ENCODE results near the gene SEC24D. TPM values are rescaled to one million over a fixed set of nuclear protein-coding genes. Genes with fewer than 3 reads are reported as not detected.

The SEC24D gene
- total RNA-seq, 1 donor from 2014 or later = 28.3 TPM

DNA sequence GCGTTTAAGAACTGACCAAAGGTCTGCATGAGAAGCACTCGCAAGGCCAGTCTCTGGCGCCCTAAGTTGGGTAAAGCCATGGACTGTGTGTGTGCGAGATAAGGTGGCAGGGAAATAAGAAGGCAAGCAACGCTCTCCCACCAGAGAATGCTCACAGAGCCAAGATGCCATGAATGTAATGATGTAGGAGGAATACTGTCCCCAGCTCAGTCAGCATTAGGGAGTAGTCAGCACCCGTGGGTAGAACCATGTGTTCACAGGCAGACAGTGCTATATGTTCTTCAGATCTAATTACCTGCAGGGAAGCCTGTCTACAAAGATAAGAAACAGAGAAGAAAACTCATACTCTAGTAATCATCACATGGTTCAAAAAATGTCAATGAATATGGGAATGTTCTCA is 68.8 kb downstream of the SEC24D start:
- TF ChIP-seq, protein P1, sequence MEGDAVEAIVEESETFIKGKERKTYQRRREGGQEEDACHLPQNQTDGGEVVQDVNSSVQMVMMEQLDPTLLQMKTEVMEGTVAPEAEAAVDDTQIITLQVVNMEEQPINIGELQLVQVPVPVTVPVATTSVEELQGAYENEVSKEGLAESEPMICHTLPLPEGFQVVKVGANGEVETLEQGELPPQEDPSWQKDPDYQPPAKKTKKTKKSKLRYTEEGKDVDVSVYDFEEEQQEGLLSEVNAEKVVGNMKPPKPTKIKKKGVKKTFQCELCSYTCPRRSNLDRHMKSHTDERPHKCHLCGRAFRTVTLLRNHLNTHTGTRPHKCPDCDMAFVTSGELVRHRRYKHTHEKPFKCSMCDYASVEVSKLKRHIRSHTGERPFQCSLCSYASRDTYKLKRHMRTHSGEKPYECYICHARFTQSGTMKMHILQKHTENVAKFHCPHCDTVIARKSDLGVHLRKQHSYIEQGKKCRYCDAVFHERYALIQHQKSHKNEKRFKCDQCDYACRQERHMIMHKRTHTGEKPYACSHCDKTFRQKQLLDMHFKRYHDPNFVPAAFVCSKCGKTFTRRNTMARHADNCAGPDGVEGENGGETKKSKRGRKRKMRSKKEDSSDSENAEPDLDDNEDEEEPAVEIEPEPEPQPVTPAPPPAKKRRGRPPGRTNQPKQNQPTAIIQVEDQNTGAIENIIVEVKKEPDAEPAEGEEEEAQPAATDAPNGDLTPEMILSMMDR (conservative IDR thresholded peaks at IDR 0.05; ENCODE audit: low read depth, low read length) = no peak
- DNase-seq (ENCODE audit: low read depth) = no peak

DNA sequence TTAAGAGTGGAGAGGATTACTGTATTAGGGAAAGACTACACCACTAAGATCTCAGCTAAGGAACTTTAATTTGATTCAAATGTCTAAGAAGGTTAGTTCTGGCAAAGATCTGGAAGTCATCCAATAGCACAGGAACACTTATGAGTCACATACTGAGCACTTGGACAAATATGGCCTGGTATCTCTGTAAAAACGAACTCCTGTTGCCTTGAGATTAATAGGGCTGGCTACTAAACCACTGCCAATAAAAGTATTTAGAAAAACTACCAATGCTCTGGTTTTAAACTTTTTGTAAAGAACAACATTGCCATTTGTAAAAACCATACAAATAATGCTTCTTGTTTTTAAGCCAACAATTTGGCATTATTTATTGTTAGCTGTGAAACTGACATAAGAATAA is 70.5 kb downstream of the SEC24D start:
- H3K4me3 ChIP-seq (ENCODE audit: low read depth, low read length) = no peak overlapping the region
- peak; percentile 68 for DNase-seq (ENCODE audit: low read depth)
- TF ChIP-seq, protein P1 (conservative IDR thresholded peaks at IDR 0.05; ENCODE audit: low read depth, low read length) = no peak

More for the DNA sequence above, 68.8 kb downstream of the SEC24D start:
- no peak overlapping the region for H3K4me3 ChIP-seq (ENCODE audit: low read depth, low read length)

DNA sequence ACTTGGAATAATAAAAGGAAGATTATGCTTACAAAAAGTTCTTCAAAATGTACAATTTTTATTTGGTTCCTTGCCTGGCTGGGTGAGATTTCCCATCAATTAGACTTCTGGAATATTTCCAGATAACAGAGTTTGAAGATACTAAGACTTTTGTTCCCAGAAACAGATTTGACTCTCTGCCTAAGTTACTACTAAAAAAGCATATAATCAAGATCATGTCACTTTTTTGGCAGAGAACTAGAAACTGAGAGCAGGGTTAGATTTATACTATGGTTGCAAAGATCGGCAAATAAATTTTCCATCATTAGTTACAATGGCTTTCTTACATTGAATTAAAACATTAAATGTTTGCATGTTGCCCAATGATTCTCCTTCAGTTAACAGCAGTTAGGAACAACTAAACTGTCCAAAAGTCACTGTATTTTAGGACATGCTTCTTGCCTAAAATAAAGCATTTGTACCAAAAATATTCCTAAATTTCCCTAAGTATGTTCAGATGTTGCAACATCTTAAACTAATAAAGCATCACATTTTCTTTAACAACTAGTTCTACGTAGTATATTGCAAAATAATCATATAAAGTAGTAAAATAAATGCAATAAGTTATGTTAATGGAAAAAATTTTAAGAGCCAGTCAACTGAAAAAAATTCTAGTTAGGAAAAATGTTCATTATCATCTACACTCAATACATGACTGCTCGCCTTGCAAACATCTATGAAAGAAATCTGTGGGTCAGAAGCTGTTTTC is 73.0 kb downstream of the SEC24D start:
- TF ChIP-seq, protein P1 (conservative IDR thresholded peaks at IDR 0.05; ENCODE audit: low read depth, low read length) = no peak
- H3K4me3 ChIP-seq (ENCODE audit: low read depth, low read length) = no peak overlapping the region

DNA sequence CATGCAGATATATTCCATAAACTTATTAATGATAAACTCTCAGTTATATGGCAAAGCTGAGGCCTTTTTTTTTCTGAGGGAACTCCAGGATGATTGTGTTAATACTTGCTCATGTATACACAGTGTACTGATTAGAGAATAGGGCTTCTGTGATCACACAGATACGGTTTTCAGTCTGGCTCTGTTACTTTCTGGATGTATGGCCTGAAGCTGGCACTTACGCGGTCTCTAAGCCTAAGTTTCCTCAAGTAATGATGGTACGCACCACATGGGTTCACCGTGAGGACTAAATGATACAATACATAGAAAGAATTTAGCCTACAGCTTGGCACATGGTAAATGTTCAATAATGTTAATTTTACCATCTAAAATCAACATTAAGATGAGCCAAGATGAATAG is 73.8 kb downstream of the SEC24D start:
- TF ChIP-seq, protein P1 (conservative IDR thresholded peaks at IDR 0.05; ENCODE audit: low read depth, low read length) = no peak
- DNase-seq (ENCODE audit: low read depth) = no peak
- H3K4me3 ChIP-seq (ENCODE audit: low read depth, low read length) = no peak overlapping the region

More for the DNA sequence above, 73.0 kb downstream of the SEC24D start:
- DNase-seq (ENCODE audit: low read depth) = no peak

DNA sequence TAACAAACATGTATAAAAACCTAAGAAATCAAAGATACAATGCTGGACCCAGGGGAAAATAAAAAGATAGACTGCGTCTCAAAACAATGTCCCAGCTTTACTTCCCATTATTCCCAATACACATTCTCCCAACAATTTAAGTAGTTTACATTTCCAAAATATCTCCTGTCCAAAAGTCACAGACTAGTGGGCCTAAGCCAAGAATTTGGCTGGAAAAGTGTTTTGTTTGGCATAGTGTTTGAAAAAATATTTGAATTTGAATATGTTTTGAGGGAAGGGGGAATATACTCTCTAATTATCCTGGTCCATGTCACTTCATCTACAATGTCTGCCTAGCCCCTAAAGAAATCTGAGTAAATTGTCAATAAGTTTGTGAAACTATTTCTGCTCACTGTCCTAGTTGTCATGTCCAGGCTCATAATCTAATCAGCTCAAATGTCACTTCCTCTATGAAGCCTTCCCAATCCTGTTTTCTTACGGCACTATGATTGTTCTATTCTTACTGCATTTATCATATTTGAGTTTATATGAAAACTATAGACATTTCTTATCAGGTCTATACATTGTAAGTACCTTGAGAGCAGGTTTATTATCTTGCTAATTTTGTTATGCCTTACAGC is 74.4 kb downstream of the SEC24D start:
- TF ChIP-seq, protein P1 (conservative IDR thresholded peaks at IDR 0.05; ENCODE audit: low read depth, low read length) = no peak
- no peak overlapping the region for H3K4me3 ChIP-seq (ENCODE audit: low read depth, low read length)
- DNase-seq (ENCODE audit: low read depth) = no peak

DNA sequence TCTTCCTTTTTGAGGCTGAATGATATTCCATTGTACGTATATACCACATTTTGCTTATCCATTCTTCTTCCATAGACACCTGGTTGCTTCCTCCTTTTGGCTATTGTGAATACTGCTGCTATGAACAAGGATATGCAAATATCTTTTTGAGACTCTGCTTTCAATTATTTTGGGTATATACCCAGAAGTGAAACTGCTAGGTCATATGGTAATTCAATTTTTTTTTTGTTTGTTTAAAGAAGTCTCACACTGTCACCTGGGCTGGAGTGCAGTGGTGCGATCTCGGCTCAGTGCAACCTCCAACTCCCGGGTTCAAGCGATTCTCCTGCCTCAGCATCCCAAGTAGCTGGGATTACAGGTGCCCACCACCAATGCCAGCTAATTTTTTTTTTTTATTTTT is 75.4 kb downstream of the SEC24D start:
- TF ChIP-seq, protein P1 (conservative IDR thresholded peaks at IDR 0.05; ENCODE audit: low read depth, low read length) = no peak
- H3K4me3 ChIP-seq (ENCODE audit: low read depth, low read length) = no peak overlapping the region
- no peak for DNase-seq (ENCODE audit: low read depth)
